AG04450 (cell line): ENCODE data around the gene CAMKMT. TPM values are rescaled to one million over a fixed set of nuclear protein-coding genes. Genes with fewer than 3 reads are reported as not detected.

Source experiments
- CTCF ChIA-PET: fragments of 300-600, 350-600 bp; formaldehyde crosslinking; extraction: SDS; loops from one replicate; lab custom pipeline; 2022; ENCODE audit warnings: antibody characterized with exemption, inconsistent platforms; lab: Charles Lee
- POLR2A ChIA-PET: fragments of 350-600 bp; formaldehyde crosslinking; extraction: SDS; loops from one replicate; lab custom pipeline; 2021; ENCODE audit warnings: antibody characterized with exemption, inconsistent platforms; lab: Yijun Ruan, JAX
- DNase-seq: peaks from one replicate; pipeline ENCODE4 v3.0.0-alpha.2; 2011; ENCODE audit warnings: low read depth, low spot score
- H3K27ac ChIP-seq: one replicate; pipeline ENCODE4 v1.5.1; 2012; ENCODE audit warnings: low read depth, low read length, control low read depth
- H3K27me3 ChIP-seq: one replicate; pipeline ENCODE4 v1.6.0; 2012; ENCODE audit warnings: low read length; ENCODE audit not compliant: control insufficient read depth, insufficient read depth
- H3K4me3 ChIP-seq: 2 replicates; pipeline ENCODE4 v1.5.1; 2011; ENCODE audit warnings: mild to moderate bottlenecking, low read depth, low read length, control low read depth
- H3K9me3 ChIP-seq: 2 replicates; pipeline ENCODE4 v1.5.1; 2012; ENCODE audit warnings: low read length; ENCODE audit not compliant: control insufficient read depth, insufficient read depth
- CTCF ChIP-seq: IDR thresholded peaks from 2 replicates; pipeline ENCODE4 v1.5.1; 2011; ENCODE audit warnings: low read depth, low read length, control low read depth, inconsistent platforms
- polyA plus RNA-seq: library from polyadenylated mRNA; depleted of rRNA; stranded (reverse); fragments of >200 nt; gene quantifications from 2 replicates; pipeline ENCODE4 v1.2.3, GENCODE V29; 2011

Gene CAMKMT
- polyA plus RNA-seq, 1 experiment: 10.2 TPM

- DNase-seq: no peak
- no peak for TF ChIP-seq CTCF
- Histone ChIP-seq H3K27me3 (no peaks in the 10 kb centered on the region), H3K4me3 (no peak overlapping the region), H3K27ac (no peak overlapping the region), H3K9me3 (no peaks in the 10 kb centered on the region)
- ChIA-PET CTCF (no interaction called here), POLR2A (no interaction called here)
These were observed 169.5 kb downstream of the CAMKMT start for GRCh38 chr2:44531289-44531688.

GRCh38 chr2:44532031-44532430 is 170.3 kb downstream of the CAMKMT start:
- TF ChIP-seq CTCF: no peak
- Histone ChIP-seq H3K27ac (no peak overlapping the region), H3K9me3 (no peaks in the 10 kb centered on the region), H3K27me3 (no peaks in the 10 kb centered on the region), H3K4me3 (no peak overlapping the region)
- no peak for DNase-seq
- ChIA-PET POLR2A (no interaction called here), CTCF (no interaction called here)

- Histone ChIP-seq H3K27me3 (no peaks in the 10 kb centered on the region), H3K4me3 (no peak overlapping the region), H3K9me3 (no peaks in the 10 kb centered on the region), H3K27ac (no peak overlapping the region)
- POLR2A ChIA-PET: no interaction called here
- CTCF ChIA-PET: interaction anchor here (1.0 kb wide), 1 partner anchor 54 kb away, joined by 5 read pairs; no protein-coding TSS in a partner anchor
- DNase-seq: no peak
- no peak for TF ChIP-seq CTCF
These were observed 171.8 kb downstream of the CAMKMT start for GRCh38 chr2:44533508-44533907.

GRCh38 chr2:44535376-44535775 is 173.6 kb downstream of the CAMKMT start:
- TF ChIP-seq CTCF: no peak
- DNase-seq: no peak
- Histone ChIP-seq H3K4me3 (no peak overlapping the region), H3K27me3 (no peaks in the 10 kb centered on the region), H3K27ac (no peak overlapping the region), H3K9me3 (no peaks in the 10 kb centered on the region)
- CTCF ChIA-PET: no interaction called here
- POLR2A ChIA-PET: no interaction called here

- ChIA-PET POLR2A (no interaction called here), CTCF (no interaction called here)
- no peak for TF ChIP-seq CTCF
- no peak overlapping the region for H3K27ac ChIP-seq
- H3K9me3 ChIP-seq: no peaks in the 10 kb centered on the region
- H3K27me3 ChIP-seq: no peaks in the 10 kb centered on the region
- no peak for DNase-seq
- no peak overlapping the region for H3K4me3 ChIP-seq
These were observed 175.5 kb downstream of the CAMKMT start for GRCh38 chr2:44537264-44537663.
